HCT116 (cell line): Measurements from ENCODE around the gene PITPNC1. TPM values are rescaled to one million over a fixed set of nuclear protein-coding genes. Genes with fewer than 3 reads are reported as not detected.

Experiments
- ATAC-seq: fragments of 200-7000 bp; cut with Tn5 transposase; 2 replicates; pipeline ENCODE4 v1.9.1; 2020; ENCODE audit warnings: mild to moderate bottlenecking, moderate library complexity
- BruUV-seq: library from RNA; stranded (reverse); fragments of 400-500 nt; replicated peaks from 2 replicates; lab custom pipeline; 2021; lab: Mats Ljungman, UMichigan
- CTCF ChIA-PET: fragments of 300-600 bp; sonication (Branson Sonifier 250); formaldehyde crosslinking; loops from one replicate; lab custom pipeline; 2021; ENCODE audit warnings: antibody characterized with exemption; lab: Charles Lee
- POLR2A ChIA-PET: fragments of 300-600, 350-600 bp; sonication (Branson Sonifier 250); formaldehyde crosslinking; loops from one replicate; lab custom pipeline; 2021; ENCODE audit warnings: antibody characterized with exemption; lab: Charles Lee
- RAD21 ChIA-PET, 2 experiments: fragments of 300-600 bp; sonication (Branson Sonifier 250); formaldehyde crosslinking; loops; one replicate each; lab custom pipeline; 2023; ENCODE audit warnings: low total read pairs in 2 of 2; ENCODE audit not compliant: uncharacterized antibody in 2 of 2, unreplicated experiment in 2 of 2, low non-redundant PET in 1 of 2; lab: Charles Lee
- DNase-seq: peaks from one replicate; pipeline ENCODE4 v3.0.0-alpha.2; 2010; ENCODE audit warnings: low read depth, low spot score
- H2AFZ ChIP-seq: fragments of 200-600 bp; shearing (Covaris generic), sonication (generic); 2 replicates; pipeline ENCODE4 v1.6.1; 2017; ENCODE audit warnings: low read depth, mixed run types, mixed read lengths, antibody characterized with exemption, low read length; ENCODE audit not compliant: poor library complexity, severe bottlenecking
- H3K27ac ChIP-seq: 2 replicates; pipeline ENCODE4 v1.5.1; 2012; ENCODE audit warnings: low read depth, low read length
- H3K27me3 ChIP-seq: fragments of 200-600 bp; sonication (generic); 2 replicates; pipeline ENCODE4 v1.6.1; 2016; ENCODE audit warnings: mixed run types, low read length, mixed read lengths; ENCODE audit not compliant: insufficient read depth
- H3K36me3 ChIP-seq, 2 experiments: fragments of 200-500 bp in 1 of 2; fragments of 200-600 bp in 1 of 2; sonication (Bioruptor generic) in 1 of 2; sonication (generic) in 1 of 2; 2 replicates each; pipeline versions ENCODE4 v1.5.1 to v1.6.1; 2014 to 2016; ENCODE audit warnings: low read length in 2 of 2, inconsistent platforms in 1 of 2, mixed read lengths in 1 of 2, mixed run types in 1 of 2; ENCODE audit not compliant: insufficient read depth in 2 of 2, control insufficient read depth in 1 of 2
- H3K4me1 ChIP-seq, 2 experiments: fragments of 200-600 bp in 1 of 2; sonication (generic) in 1 of 2; 2 replicates each; pipeline versions ENCODE4 v1.5.1 to v1.6.1; 2012 to 2017; ENCODE audit warnings: low read length in 2 of 2, inconsistent platforms in 1 of 2, mild to moderate bottlenecking in 1 of 2, mixed read lengths in 1 of 2, mixed run types in 1 of 2, moderate library complexity in 1 of 2; ENCODE audit not compliant: insufficient read depth in 2 of 2, control insufficient read depth in 1 of 2
- H3K4me2 ChIP-seq: fragments of 200-600 bp; sonication (generic); 2 replicates; pipeline ENCODE4 v1.6.1; 2017; ENCODE audit warnings: mixed run types, low read length, mixed read lengths
- H3K4me3 ChIP-seq, 2 experiments: fragments of 200-600 bp in 1 of 2; sonication (generic) in 1 of 2; replicated peaks in 1 of 2; 2 replicates each; pipeline ENCODE4 v1.5.1; 2011 to 2016; ENCODE audit warnings: low read length in 2 of 2, control low read depth in 1 of 2, low read depth in 1 of 2, mild to moderate bottlenecking in 1 of 2, mixed read lengths in 1 of 2, mixed run types in 1 of 2
- H3K79me2 ChIP-seq: fragments of 200-600 bp; sonication (generic); 2 replicates; pipeline ENCODE4 v1.6.1; 2017; ENCODE audit warnings: mild to moderate bottlenecking, mixed run types, low read length, moderate library complexity, mixed read lengths; ENCODE audit not compliant: insufficient read depth
- H3K9ac ChIP-seq: fragments of 200-600 bp; sonication (generic); 2 replicates; pipeline ENCODE4 v1.6.1; 2016; ENCODE audit warnings: low read length, mixed read lengths
- H3K9me2 ChIP-seq: fragments of 200-600 bp; sonication (generic), shearing (Covaris generic); 2 replicates; pipeline ENCODE4 v1.6.1; 2017; ENCODE audit warnings: mixed run types, mild to moderate bottlenecking, moderate library complexity; ENCODE audit not compliant: insufficient read depth
- H3K9me3 ChIP-seq, 2 experiments: fragments of 200-500 bp in 1 of 2; fragments of 200-600 bp in 1 of 2; sonication (Bioruptor generic) in 1 of 2; sonication (generic) in 1 of 2; 2 replicates each; pipeline ENCODE4 v1.6.1; 2014 to 2017; ENCODE audit warnings: low read length in 2 of 2, mixed read lengths in 2 of 2, inconsistent platforms in 1 of 2, low read depth in 1 of 2, mild to moderate bottlenecking in 1 of 2, mixed run types in 1 of 2, moderate library complexity in 1 of 2; ENCODE audit not compliant: control insufficient read depth in 1 of 2, insufficient read depth in 1 of 2
- H4K20me1 ChIP-seq: fragments of 200-600 bp; sonication (generic), shearing (Covaris generic); 2 replicates; pipeline ENCODE4 v1.6.1; 2017; ENCODE audit warnings: mixed run types, mild to moderate bottlenecking, moderate library complexity; ENCODE audit not compliant: insufficient read depth
- ATF3 ChIP-seq: IDR thresholded peaks from 2 replicates; pipeline ENCODE4 v1.6.1; 2012
- CBX3 ChIP-seq: IDR thresholded peaks from 2 replicates; pipeline ENCODE4 v1.6.1; 2012; ENCODE audit warnings: low read depth
- ELF1 ChIP-seq: IDR thresholded peaks from 2 replicates; pipeline ENCODE4 v1.6.1; 2012; ENCODE audit warnings: low read depth, borderline replicate concordance
- EZH2 ChIP-seq: fragments of 200-600 bp; sonication (generic); IDR thresholded peaks from 2 replicates; pipeline ENCODE4 v1.6.1; 2017; ENCODE audit warnings: antibody characterized with exemption, mixed run types
- FOSL1 ChIP-seq: IDR thresholded peaks from 2 replicates; pipeline ENCODE4 v1.6.1; 2012; ENCODE audit warnings: low read depth
- JUND ChIP-seq: IDR thresholded peaks from 2 replicates; pipeline ENCODE4 v1.6.1; 2012
- POLR2A ChIP-seq: IDR thresholded peaks from 2 replicates; pipeline ENCODE4 v1.7.0; 2011; ENCODE audit warnings: borderline replicate concordance; ENCODE audit not compliant: insufficient read depth, insufficient read length; ENCODE audit errors: extremely low read depth
- POLR2AphosphoS5 ChIP-seq: IDR thresholded peaks from 2 replicates; pipeline ENCODE4 v1.6.1; 2011; ENCODE audit warnings: mild to moderate bottlenecking, low read depth, low read length, moderate library complexity
- SRF ChIP-seq: IDR thresholded peaks from 2 replicates; pipeline ENCODE4 v1.6.1; 2012; ENCODE audit warnings: low read depth
- YY1 ChIP-seq: IDR thresholded peaks from 2 replicates; pipeline ENCODE4 v1.6.1; 2011; ENCODE audit warnings: low read length, low read depth, moderate library complexity, mild to moderate bottlenecking; ENCODE audit not compliant: insufficient replicate concordance; ENCODE audit errors: extremely low read depth
- ZNF274 ChIP-seq: fragments of 200-500 bp; sonication (Bioruptor generic); IDR thresholded peaks from 2 replicates; pipeline ENCODE4 v1.6.1; 2014; ENCODE audit warnings: mild to moderate bottlenecking, low read depth, low read length, inconsistent platforms
- intact Hi-C: fragments of 100-400 bp; cut with micrococcal nuclease; formaldehyde crosslinking; loops from 2 replicates; pipeline ENCODE4 v1.10.0; 2022
- total RNA-seq: library from RNA; stranded (reverse); gene quantifications from one replicate; pipeline ENCODE4 v1.2.1, GENCODE V29; 2021; ENCODE audit not compliant: unreplicated experiment

Gene PITPNC1
- total RNA-seq, 1 experiment from 2014 or later: 41.9 TPM

GRCh38 chr17:67504182-67504581 lies 127.1 kb downstream of the PITPNC1 start:
- Histone ChIP-seq H3K27me3 (no peaks in the 10 kb centered on the region), H4K20me1 (no peaks in the 10 kb centered on the region), H3K36me3 (no peaks in the 10 kb centered on the region), H3K4me3 (no peak overlapping the region), H3K27ac (no peak overlapping the region), H3K4me1 (peaks cover 25 to 53% of the 10 kb centered on the region in 2 experiments), H3K4me2 (peak overlapping the region; percentile 44), H3K9me3 (peaks cover 0 to 11% of the 10 kb centered on the region in 2 experiments; a peak in 2 of 4 replicates), H3K9me2 (no peaks in the 10 kb centered on the region), H3K79me2 (no peaks in the 10 kb centered on the region), H3K9ac (no peak overlapping the region), H2AFZ (no peak overlapping the region)
- ChIA-PET RAD21 (no interaction called here), CTCF (no interaction called here), POLR2A (no interaction called here)
- intact Hi-C loops: no loop called here
- TF ChIP-seq JUND (no peak), ZNF274 (no peak), POLR2AphosphoS5 (no peak), FOSL1 (no peak), CBX3 (no peak), ELF1 (no peak), ATF3 (no peak), YY1 (no peak)
- no TSS peak for BruUV-seq
- DNase-seq (no peak), ATAC-seq (no peak)

GRCh38 chr17:67506966-67507365 lies 129.9 kb downstream of the PITPNC1 start:
- no TSS peak for BruUV-seq
- H3K79me2 ChIP-seq: no peaks in the 10 kb centered on the region
- CTCF ChIA-PET: no interaction called here
- TF ChIP-seq SRF: no peak
- TF ChIP-seq EZH2: no peak
- TF ChIP-seq YY1: no peak
- no peak for TF ChIP-seq CBX3
- TF ChIP-seq POLR2AphosphoS5: no peak
- no peak for TF ChIP-seq POLR2A
- TF ChIP-seq, all 23 proteins: peak for 0
- no peak; the same call in 1 of the 2 replicates for ATAC-seq
- intact Hi-C loops: no loop called here
- no peak overlapping the region for H3K4me3 ChIP-seq
- H3K9me2 ChIP-seq: no peaks in the 10 kb centered on the region
- H3K27ac ChIP-seq: no peak overlapping the region
- H4K20me1 ChIP-seq: no peaks in the 10 kb centered on the region
- DNase-seq: no peak
- no peak overlapping the region for H3K9ac ChIP-seq
- ChIA-PET POLR2A (no interaction called here), RAD21 (no interaction called here)
- H3K4me1 ChIP-seq: peaks cover 20 to 30% of the 10 kb centered on the region in 2 experiments
- peaks cover 0 to 11% of the 10 kb centered on the region in 2 experiments; a peak in 2 of 4 replicates for H3K9me3 ChIP-seq
- no peaks in the 10 kb centered on the region for H3K36me3 ChIP-seq
- no peak overlapping the region for H3K4me2 ChIP-seq
- no peak overlapping the region for H2AFZ ChIP-seq
- no peaks in the 10 kb centered on the region for H3K27me3 ChIP-seq
